HFFc6 (cell line): ENCODE data around the gene KIF2A. TPM values are rescaled to one million over a fixed set of nuclear protein-coding genes. Genes with fewer than 3 reads are reported as not detected.

Experiments used
- DNase-seq: peaks from one replicate; pipeline ENCODE4 v3.0.0-alpha.2; 2018
- H3K27ac Mint-ChIP-seq: 2 replicates; pipeline ENCODE4 v1.8.0; 2020; ENCODE audit warnings: mild to moderate bottlenecking, mixed read lengths
- H3K27me3 Mint-ChIP-seq: 2 replicates; pipeline ENCODE4 v1.8.0; 2021; ENCODE audit warnings: mild to moderate bottlenecking, moderate library complexity, mixed read lengths; ENCODE audit not compliant: insufficient read depth
- H3K36me3 Mint-ChIP-seq: 2 replicates; pipeline ENCODE4 v1.8.0; 2021; ENCODE audit warnings: low read depth, mixed read lengths
- H3K4me1 Mint-ChIP-seq: 2 replicates; pipeline ENCODE4 v1.8.0; 2020; ENCODE audit warnings: low read depth, mixed read lengths
- H3K4me3 Mint-ChIP-seq: 2 replicates; pipeline ENCODE4 v1.8.0; 2020; ENCODE audit warnings: mild to moderate bottlenecking, moderate library complexity, mixed read lengths
- H3K9me3 Mint-ChIP-seq: 2 replicates; pipeline ENCODE4 v1.8.0; 2020; ENCODE audit warnings: mild to moderate bottlenecking, mixed read lengths
- total RNA-seq, 6 experiments: library from RNA; stranded (reverse); fragmentation: NEBNext Ultra II Directional; extraction: Animal tissue kit (Norgen Biotek cat#: 25700); gene quantifications; 2 replicates in 1 of 6; 3 replicates in 5 of 6; pipeline ENCODE4 v1.2.3, GENCODE V29; 2021
- TF ChIP-seq, protein P1 (sequence below): fragments of 200-600 bp; sonication (generic); IDR thresholded peaks from 2 replicates; pipeline ENCODE4 v1.5.0; 2021; ENCODE audit warnings: antibody characterized with exemption, mild to moderate bottlenecking

Gene KIF2A
- total RNA-seq, 6 experiments from 2014 or later, result 39.9 to 54.0 (median 49.3) TPM

- Mint-ChIP-seq H3K27me3 (no peaks in the 10 kb centered on the region; the same call in 1 of the 2 replicates), H3K9me3 (no peaks in the 10 kb centered on the region), H3K4me3 (no peak overlapping the region), H3K27ac (no peak overlapping the region), H3K36me3 (peaks cover 4% of the 10 kb centered on the region; the same call in 1 of the 2 replicates), H3K4me1 (peaks cover 20% of the 10 kb centered on the region)
- no peak for DNase-seq
- TF ChIP-seq, protein P1, sequence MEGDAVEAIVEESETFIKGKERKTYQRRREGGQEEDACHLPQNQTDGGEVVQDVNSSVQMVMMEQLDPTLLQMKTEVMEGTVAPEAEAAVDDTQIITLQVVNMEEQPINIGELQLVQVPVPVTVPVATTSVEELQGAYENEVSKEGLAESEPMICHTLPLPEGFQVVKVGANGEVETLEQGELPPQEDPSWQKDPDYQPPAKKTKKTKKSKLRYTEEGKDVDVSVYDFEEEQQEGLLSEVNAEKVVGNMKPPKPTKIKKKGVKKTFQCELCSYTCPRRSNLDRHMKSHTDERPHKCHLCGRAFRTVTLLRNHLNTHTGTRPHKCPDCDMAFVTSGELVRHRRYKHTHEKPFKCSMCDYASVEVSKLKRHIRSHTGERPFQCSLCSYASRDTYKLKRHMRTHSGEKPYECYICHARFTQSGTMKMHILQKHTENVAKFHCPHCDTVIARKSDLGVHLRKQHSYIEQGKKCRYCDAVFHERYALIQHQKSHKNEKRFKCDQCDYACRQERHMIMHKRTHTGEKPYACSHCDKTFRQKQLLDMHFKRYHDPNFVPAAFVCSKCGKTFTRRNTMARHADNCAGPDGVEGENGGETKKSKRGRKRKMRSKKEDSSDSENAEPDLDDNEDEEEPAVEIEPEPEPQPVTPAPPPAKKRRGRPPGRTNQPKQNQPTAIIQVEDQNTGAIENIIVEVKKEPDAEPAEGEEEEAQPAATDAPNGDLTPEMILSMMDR, result no peak
Observed at GRCh38 chr5:62342476-62342837, 36.5 kb downstream of the KIF2A start.

GRCh38 chr5:62343428-62343827 is 37.4 kb downstream of the KIF2A start:
- Mint-ChIP-seq H3K4me1 (peaks cover 20% of the 10 kb centered on the region), H3K27me3 (no peaks in the 10 kb centered on the region; the same call in 1 of the 2 replicates), H3K27ac (no peak overlapping the region), H3K9me3 (no peaks in the 10 kb centered on the region), H3K4me3 (no peak overlapping the region), H3K36me3 (peaks cover 4% of the 10 kb centered on the region; the same call in 1 of the 2 replicates)
- TF ChIP-seq, protein P1, result no peak
- no peak for DNase-seq

- TF ChIP-seq, protein P1, result no peak
- peaks cover 16% of the 10 kb centered on the region for H3K4me1 Mint-ChIP-seq
- H3K27me3 Mint-ChIP-seq, result no peaks in the 10 kb centered on the region
- H3K4me3 Mint-ChIP-seq, result no peak overlapping the region
- no peaks in the 10 kb centered on the region for H3K9me3 Mint-ChIP-seq
- DNase-seq, result no peak
- no peaks in the 10 kb centered on the region for H3K36me3 Mint-ChIP-seq
- H3K27ac Mint-ChIP-seq, result no peak overlapping the region
Observed at GRCh38 chr5:62346748-62347147, 40.7 kb downstream of the KIF2A start.

DNA sequence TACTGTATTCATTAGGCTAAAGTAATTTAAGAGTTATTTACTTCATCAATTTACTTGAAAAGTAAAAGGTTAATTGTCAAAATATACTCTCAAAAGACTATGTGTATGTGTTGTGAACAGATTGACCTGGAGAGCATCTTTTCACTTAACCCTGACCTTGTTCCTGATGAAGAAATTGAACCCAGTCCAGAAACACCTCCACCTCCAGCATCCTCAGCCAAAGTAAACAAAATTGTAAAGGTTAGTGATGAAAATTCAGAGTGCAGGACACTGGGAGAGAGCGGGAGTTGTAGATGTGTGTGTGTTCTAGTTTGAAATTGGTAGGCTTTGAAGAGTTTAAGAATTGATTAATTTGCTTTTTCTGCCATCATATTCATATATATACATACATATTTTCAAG is 41.9 kb downstream of the KIF2A start:
- H3K27me3 Mint-ChIP-seq, result no peaks in the 10 kb centered on the region
- H3K4me3 Mint-ChIP-seq, result no peak overlapping the region
- no peak for DNase-seq
- peaks cover 8% of the 10 kb centered on the region for H3K4me1 Mint-ChIP-seq
- H3K27ac Mint-ChIP-seq, result no peak overlapping the region
- peaks cover 4% of the 10 kb centered on the region; the same call in 1 of the 2 replicates for H3K36me3 Mint-ChIP-seq
- TF ChIP-seq, protein P1, result no peak
- H3K9me3 Mint-ChIP-seq, result no peaks in the 10 kb centered on the region

- TF ChIP-seq, protein P1, result no peak
- no peak for DNase-seq
- H3K36me3 Mint-ChIP-seq, result peaks cover 6% of the 10 kb centered on the region; the same call in 1 of the 2 replicates
- H3K9me3 Mint-ChIP-seq, result no peaks in the 10 kb centered on the region
- H3K4me1 Mint-ChIP-seq, result no peaks in the 10 kb centered on the region
- no peak overlapping the region for H3K27ac Mint-ChIP-seq
- H3K4me3 Mint-ChIP-seq, result no peak overlapping the region
- no peaks in the 10 kb centered on the region for H3K27me3 Mint-ChIP-seq
Observed at GRCh38 chr5:62348723-62349481, 42.9 kb downstream of the KIF2A start.
